Liver (tissue), 9 donors: ENCODE results near the gene NUP42. TPM values are rescaled to one million over a fixed set of nuclear protein-coding genes. Genes with fewer than 3 reads are reported as not detected.

Source experiments
- DNase-seq: peaks from one replicate; pipeline ENCODE4 v3.0.0-alpha.2; 2017; ENCODE audit warnings: low spot score
- H3K27ac ChIP-seq, 2 donors: one replicate each; pipeline ENCODE4 v1.7.0; 2013; ENCODE audit warnings: inconsistent platforms in 2 of 2, low read length in 2 of 2, control low read depth in 1 of 2, low read depth in 1 of 2, mild to moderate bottlenecking in 1 of 2
- H3K27me3 ChIP-seq, 4 donors: one replicate each; pipeline versions ENCODE4 v1.6.1 to v1.7.0; 2013; ENCODE audit warnings: low read length in 3 of 4, inconsistent platforms in 1 of 4, mild to moderate bottlenecking in 1 of 4, moderate library complexity in 1 of 4; ENCODE audit not compliant: control insufficient read depth in 4 of 4, insufficient read depth in 4 of 4
- H3K36me3 ChIP-seq, 4 donors: one replicate each; pipeline versions ENCODE4 v1.6.1 to v1.7.0; 2013; ENCODE audit warnings: low read length in 3 of 4, mild to moderate bottlenecking in 3 of 4, low read depth in 1 of 4, moderate library complexity in 1 of 4; ENCODE audit not compliant: control insufficient read depth in 4 of 4, insufficient read depth in 3 of 4
- H3K4me1 ChIP-seq, 4 donors: one replicate each; pipeline versions ENCODE4 v1.6.1 to v1.7.0; 2013; ENCODE audit warnings: low read length in 3 of 4, mild to moderate bottlenecking in 3 of 4, moderate library complexity in 1 of 4; ENCODE audit not compliant: control insufficient read depth in 4 of 4, insufficient read depth in 4 of 4
- H3K4me3 ChIP-seq, 3 donors: one replicate each; pipeline versions ENCODE4 v1.6.1 to v1.7.0; 2013; ENCODE audit warnings: low read length in 3 of 3, control low read depth in 1 of 3, low read depth in 1 of 3, mild to moderate bottlenecking in 1 of 3
- H3K9ac ChIP-seq, 2 donors: one replicate each; pipeline ENCODE4 v1.7.0; 2013; ENCODE audit warnings: low read length in 2 of 2, mild to moderate bottlenecking in 2 of 2, moderate library complexity in 2 of 2, control low read depth in 1 of 2, low read depth in 1 of 2
- H3K9me3 ChIP-seq, 4 donors: one replicate each; pipeline versions ENCODE4 v1.6.1 to v1.7.0; 2013; ENCODE audit warnings: low read length in 3 of 4; ENCODE audit not compliant: control insufficient read depth in 4 of 4
- EGR1 ChIP-seq, 2 donors: IDR thresholded peaks; 2 replicates each; pipeline ENCODE4 v1.6.1; 2016 to 2018; ENCODE audit warnings: antibody characterized with exemption in 2 of 2, low read depth in 2 of 2
- FOXA1 ChIP-seq: IDR thresholded peaks from 2 replicates; pipeline ENCODE4 v1.6.1; 2016; ENCODE audit warnings: antibody characterized with exemption
- FOXA2 ChIP-seq: IDR thresholded peaks from 2 replicates; pipeline ENCODE4 v1.6.1; 2016; ENCODE audit warnings: antibody characterized with exemption
- GABPA ChIP-seq, 2 donors: IDR thresholded peaks in 1 of 2; conservative IDR thresholded peaks in 1 of 2; 2 replicates each; pipeline ENCODE4 v1.6.1; 2016; ENCODE audit warnings: antibody characterized with exemption in 2 of 2, mild to moderate bottlenecking in 1 of 2, moderate library complexity in 1 of 2
- HNF4A ChIP-seq, 2 donors: conservative IDR thresholded peaks; 2 replicates each; pipeline ENCODE4 v1.6.1; 2016; ENCODE audit warnings: antibody characterized with exemption in 2 of 2, mild to moderate bottlenecking in 2 of 2
- HNF4G ChIP-seq: IDR thresholded peaks from 2 replicates; pipeline ENCODE4 v1.6.1; 2016; ENCODE audit warnings: antibody characterized with exemption
- JUND ChIP-seq, 2 donors: IDR thresholded peaks; 2 replicates each; pipeline ENCODE4 v1.6.1; 2016; ENCODE audit warnings: antibody characterized with exemption in 2 of 2
- NR2F2 ChIP-seq: IDR thresholded peaks from 2 replicates; pipeline ENCODE4 v1.6.1; 2016; ENCODE audit warnings: antibody characterized with exemption
- RAD21 ChIP-seq, 2 donors: IDR thresholded peaks; 2 replicates each; pipeline ENCODE4 v1.6.1; 2016; ENCODE audit warnings: antibody characterized with exemption in 2 of 2, mild to moderate bottlenecking in 2 of 2
- RXRA ChIP-seq, 2 donors: IDR thresholded peaks; 2 replicates each; pipeline ENCODE4 v1.6.1; 2017 to 2018; ENCODE audit warnings: antibody characterized with exemption in 2 of 2, mild to moderate bottlenecking in 1 of 2
- SP1 ChIP-seq: IDR thresholded peaks from 2 replicates; pipeline ENCODE4 v1.6.1; 2018; ENCODE audit warnings: antibody characterized with exemption, mild to moderate bottlenecking
- TAF1 ChIP-seq: conservative IDR thresholded peaks from 2 replicates; pipeline ENCODE4 v1.6.1; 2016; ENCODE audit warnings: antibody characterized with exemption, mild to moderate bottlenecking
- YY1 ChIP-seq: IDR thresholded peaks from 2 replicates; pipeline ENCODE4 v1.6.1; 2016; ENCODE audit warnings: antibody characterized with exemption, mild to moderate bottlenecking
- WGBS: extraction: QIAGEN DNeasy Blood & Tissue Kit; methylation state at CpG from one replicate; pipeline ENCODE4 v1.1.7; 2013; 5-methylcytosine and 5-hydroxymethylcytosine counted together
- polyA plus RNA-seq, 2 donors: library from polyadenylated mRNA; stranded (reverse) in 1 of 2; unstranded in 1 of 2; fragments of 200-250 nt in 1 of 2; fragments of >200 nt in 1 of 2; fragmentation: Nextera tagmentation in 1 of 2; extraction: Ambion mirVana in 1 of 2; gene quantifications; one replicate each; pipeline versions ENCODE4 v1.2.1 to v1.2.3, GENCODE V29; 2013 to 2015
- total RNA-seq, 2 donors: library from RNA; depleted of rRNA; stranded (reverse); fragments of >200 nt; gene quantifications; one replicate each; pipeline ENCODE4 v1.2.3, GENCODE V29; 2014
- TF ChIP-seq, protein P1 (sequence below): IDR thresholded peaks from 2 replicates; pipeline ENCODE4 v1.6.1; 2016; ENCODE audit warnings: antibody characterized with exemption, mild to moderate bottlenecking
- TF ChIP-seq, protein P2 (sequence below): IDR thresholded peaks from 2 replicates; pipeline ENCODE4 v1.6.1; 2016; ENCODE audit warnings: antibody characterized with exemption
- TF ChIP-seq, protein P3 (sequence below): IDR thresholded peaks from 2 replicates; pipeline ENCODE4 v1.6.1; 2016; ENCODE audit warnings: antibody characterized with exemption
- TF ChIP-seq, protein P4 (sequence below): fragments of 150-350 bp; IDR thresholded peaks from 2 replicates; pipeline ENCODE4 v1.5.1; 2017; ENCODE audit warnings: improper control_type of control experiment, low read depth, low read length; ENCODE audit not compliant: missing input control
- TF ChIP-seq, protein P5 (sequence below): IDR thresholded peaks from 2 replicates; pipeline ENCODE4 v1.6.1; 2016; ENCODE audit warnings: antibody characterized with exemption
- donor health status: healthy.
- donor health status: healthy.
- donor health status: healthy.
- donor health status: healthy.
- donor health status: healthy.

The NUP42 gene
- total and polyA plus RNA-seq, 4 donors, result 11.9 to 35.8 (median 18.3) TPM

DNA sequence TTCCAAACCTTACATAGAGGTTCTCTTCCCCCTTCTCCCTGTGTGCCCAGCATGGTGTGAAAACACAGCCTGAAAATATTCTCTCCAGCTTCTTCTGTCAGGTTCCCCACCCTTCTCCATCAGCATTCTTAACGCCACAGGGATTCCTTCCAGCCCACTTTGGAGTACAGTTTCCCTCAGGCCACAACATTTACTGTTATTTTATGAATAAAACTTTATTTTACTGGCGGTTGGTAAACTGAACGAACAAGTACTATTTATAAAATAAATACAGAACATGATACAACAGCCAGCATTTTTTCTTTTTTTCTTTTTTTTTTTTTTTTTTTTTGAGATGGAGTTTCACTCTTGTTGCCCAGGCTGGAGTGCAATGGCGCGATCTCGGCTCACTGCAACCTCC, 33.1 kb downstream of the NUP42 start (continued):
- TF ChIP-seq, protein P1, sequence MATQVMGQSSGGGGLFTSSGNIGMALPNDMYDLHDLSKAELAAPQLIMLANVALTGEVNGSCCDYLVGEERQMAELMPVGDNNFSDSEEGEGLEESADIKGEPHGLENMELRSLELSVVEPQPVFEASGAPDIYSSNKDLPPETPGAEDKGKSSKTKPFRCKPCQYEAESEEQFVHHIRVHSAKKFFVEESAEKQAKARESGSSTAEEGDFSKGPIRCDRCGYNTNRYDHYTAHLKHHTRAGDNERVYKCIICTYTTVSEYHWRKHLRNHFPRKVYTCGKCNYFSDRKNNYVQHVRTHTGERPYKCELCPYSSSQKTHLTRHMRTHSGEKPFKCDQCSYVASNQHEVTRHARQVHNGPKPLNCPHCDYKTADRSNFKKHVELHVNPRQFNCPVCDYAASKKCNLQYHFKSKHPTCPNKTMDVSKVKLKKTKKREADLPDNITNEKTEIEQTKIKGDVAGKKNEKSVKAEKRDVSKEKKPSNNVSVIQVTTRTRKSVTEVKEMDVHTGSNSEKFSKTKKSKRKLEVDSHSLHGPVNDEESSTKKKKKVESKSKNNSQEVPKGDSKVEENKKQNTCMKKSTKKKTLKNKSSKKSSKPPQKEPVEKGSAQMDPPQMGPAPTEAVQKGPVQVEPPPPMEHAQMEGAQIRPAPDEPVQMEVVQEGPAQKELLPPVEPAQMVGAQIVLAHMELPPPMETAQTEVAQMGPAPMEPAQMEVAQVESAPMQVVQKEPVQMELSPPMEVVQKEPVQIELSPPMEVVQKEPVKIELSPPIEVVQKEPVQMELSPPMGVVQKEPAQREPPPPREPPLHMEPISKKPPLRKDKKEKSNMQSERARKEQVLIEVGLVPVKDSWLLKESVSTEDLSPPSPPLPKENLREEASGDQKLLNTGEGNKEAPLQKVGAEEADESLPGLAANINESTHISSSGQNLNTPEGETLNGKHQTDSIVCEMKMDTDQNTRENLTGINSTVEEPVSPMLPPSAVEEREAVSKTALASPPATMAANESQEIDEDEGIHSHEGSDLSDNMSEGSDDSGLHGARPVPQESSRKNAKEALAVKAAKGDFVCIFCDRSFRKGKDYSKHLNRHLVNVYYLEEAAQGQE, result no peak
- TF ChIP-seq FOXA2 (no peak), TAF1 (no peak), GABPA (IDR thresholded peaks at IDR 0.05 in 1 of 2, conservative IDR thresholded peaks at IDR 0.05 in 1 of 2) (no peak)

DNA sequence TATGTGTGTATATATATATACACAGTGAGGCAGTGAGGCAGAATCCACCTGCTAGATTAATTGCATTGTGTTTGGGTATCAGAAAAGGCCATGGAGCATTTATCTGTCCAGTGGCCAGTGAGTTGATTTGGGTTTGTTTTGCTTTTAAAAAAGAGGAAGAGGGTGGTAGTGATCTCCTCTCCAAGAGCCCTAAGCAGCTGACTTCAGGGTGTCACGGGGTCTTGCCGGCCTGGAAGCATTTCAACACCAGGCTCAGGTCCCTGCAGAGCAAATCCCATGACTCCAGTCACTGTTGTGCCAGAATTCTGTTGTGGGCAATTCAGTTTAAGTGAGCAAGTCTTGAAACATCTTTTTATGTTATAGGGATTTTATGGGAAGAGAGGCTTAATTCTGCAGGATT, 34.2 kb downstream of the NUP42 start:
- no peak overlapping the region for H3K27ac ChIP-seq
- 70% methylated on average over 2 of the region's 2 CpGs for WGBS

More for the DNA sequence above, 34.2 kb downstream of the NUP42 start:
- Histone ChIP-seq H3K27me3 (no peaks in the 10 kb centered on the region), H3K4me3 (no peak overlapping the region), H3K9me3 (no peaks in the 10 kb centered on the region), H3K9ac (no peak overlapping the region), H3K4me1 (no peaks in the 10 kb centered on the region), H3K36me3 (no peaks in the 10 kb centered on the region)
- no peak for DNase-seq
- no peak for TF ChIP-seq NR2F2
- no peak for TF ChIP-seq JUND (IDR thresholded peaks at IDR 0.05)
- TF ChIP-seq EGR1 (IDR thresholded peaks at IDR 0.05; ENCODE audit: low read depth in 2 of 2), result no peak
- TF ChIP-seq, protein P2, sequence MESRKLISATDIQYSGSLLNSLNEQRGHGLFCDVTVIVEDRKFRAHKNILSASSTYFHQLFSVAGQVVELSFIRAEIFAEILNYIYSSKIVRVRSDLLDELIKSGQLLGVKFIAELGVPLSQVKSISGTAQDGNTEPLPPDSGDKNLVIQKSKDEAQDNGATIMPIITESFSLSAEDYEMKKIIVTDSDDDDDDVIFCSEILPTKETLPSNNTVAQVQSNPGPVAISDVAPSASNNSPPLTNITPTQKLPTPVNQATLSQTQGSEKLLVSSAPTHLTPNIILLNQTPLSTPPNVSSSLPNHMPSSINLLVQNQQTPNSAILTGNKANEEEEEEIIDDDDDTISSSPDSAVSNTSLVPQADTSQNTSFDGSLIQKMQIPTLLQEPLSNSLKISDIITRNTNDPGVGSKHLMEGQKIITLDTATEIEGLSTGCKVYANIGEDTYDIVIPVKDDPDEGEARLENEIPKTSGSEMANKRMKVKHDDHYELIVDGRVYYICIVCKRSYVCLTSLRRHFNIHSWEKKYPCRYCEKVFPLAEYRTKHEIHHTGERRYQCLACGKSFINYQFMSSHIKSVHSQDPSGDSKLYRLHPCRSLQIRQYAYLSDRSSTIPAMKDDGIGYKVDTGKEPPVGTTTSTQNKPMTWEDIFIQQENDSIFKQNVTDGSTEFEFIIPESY, result no peak
- TF ChIP-seq SP1, result no peak
- TF ChIP-seq FOXA1, result no peak
- TF ChIP-seq HNF4G, result no peak
- no peak for TF ChIP-seq TAF1
- TF ChIP-seq, protein P3, sequence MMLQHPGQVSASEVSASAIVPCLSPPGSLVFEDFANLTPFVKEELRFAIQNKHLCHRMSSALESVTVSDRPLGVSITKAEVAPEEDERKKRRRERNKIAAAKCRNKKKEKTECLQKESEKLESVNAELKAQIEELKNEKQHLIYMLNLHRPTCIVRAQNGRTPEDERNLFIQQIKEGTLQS, result no peak
- TF ChIP-seq FOXA2, result no peak
- TF ChIP-seq, protein P4, sequence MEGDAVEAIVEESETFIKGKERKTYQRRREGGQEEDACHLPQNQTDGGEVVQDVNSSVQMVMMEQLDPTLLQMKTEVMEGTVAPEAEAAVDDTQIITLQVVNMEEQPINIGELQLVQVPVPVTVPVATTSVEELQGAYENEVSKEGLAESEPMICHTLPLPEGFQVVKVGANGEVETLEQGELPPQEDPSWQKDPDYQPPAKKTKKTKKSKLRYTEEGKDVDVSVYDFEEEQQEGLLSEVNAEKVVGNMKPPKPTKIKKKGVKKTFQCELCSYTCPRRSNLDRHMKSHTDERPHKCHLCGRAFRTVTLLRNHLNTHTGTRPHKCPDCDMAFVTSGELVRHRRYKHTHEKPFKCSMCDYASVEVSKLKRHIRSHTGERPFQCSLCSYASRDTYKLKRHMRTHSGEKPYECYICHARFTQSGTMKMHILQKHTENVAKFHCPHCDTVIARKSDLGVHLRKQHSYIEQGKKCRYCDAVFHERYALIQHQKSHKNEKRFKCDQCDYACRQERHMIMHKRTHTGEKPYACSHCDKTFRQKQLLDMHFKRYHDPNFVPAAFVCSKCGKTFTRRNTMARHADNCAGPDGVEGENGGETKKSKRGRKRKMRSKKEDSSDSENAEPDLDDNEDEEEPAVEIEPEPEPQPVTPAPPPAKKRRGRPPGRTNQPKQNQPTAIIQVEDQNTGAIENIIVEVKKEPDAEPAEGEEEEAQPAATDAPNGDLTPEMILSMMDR, result no peak
- TF ChIP-seq YY1, result no peak
- no peak for TF ChIP-seq GABPA (IDR thresholded peaks at IDR 0.05 in 1 of 2, conservative IDR thresholded peaks at IDR 0.05 in 1 of 2)
- TF ChIP-seq RXRA (IDR thresholded peaks at IDR 0.05), result no peak
- TF ChIP-seq, protein P1, result no peak
- TF ChIP-seq RAD21 (IDR thresholded peaks at IDR 0.05), result no peak
- no peak for TF ChIP-seq HNF4A (conservative IDR thresholded peaks at IDR 0.05)
- TF ChIP-seq, protein P5, sequence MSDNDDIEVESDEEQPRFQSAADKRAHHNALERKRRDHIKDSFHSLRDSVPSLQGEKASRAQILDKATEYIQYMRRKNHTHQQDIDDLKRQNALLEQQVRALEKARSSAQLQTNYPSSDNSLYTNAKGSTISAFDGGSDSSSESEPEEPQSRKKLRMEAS, result no peak
